GM12878 (cell line): ENCODE results near the gene SDK2. TPM values are rescaled to one million over a fixed set of nuclear protein-coding genes. Genes with fewer than 3 reads are reported as not detected.

Source experiments
- ATAC-seq: fragments of 200-7000 bp; cut with Tn5 transposase; 3 replicates; pipeline ENCODE4 v1.9.1; 2020; ENCODE audit warnings: mild to moderate bottlenecking, moderate library complexity
- BruUV-seq: library from RNA; stranded (reverse); fragments of 400-500 nt; replicated peaks from 2 replicates; lab custom pipeline; 2021; lab: Mats Ljungman, UMichigan
- CTCF ChIA-PET: fragments of 300-600 bp; sonication (Branson Sonifier 250); formaldehyde crosslinking; extraction: SDS; loops from one replicate; lab custom pipeline; 2021; ENCODE audit warnings: inconsistent platforms; lab: Yijun Ruan, JAX
- POLR2A ChIA-PET: fragments of 350-600 bp; formaldehyde crosslinking; extraction: SDS; loops from one replicate; lab custom pipeline; 2021; ENCODE audit warnings: inconsistent platforms; lab: Charles Lee
- RAD21 ChIA-PET: fragments of 300-600 bp; sonication (Branson Sonifier 250); formaldehyde crosslinking; loops from one replicate; lab custom pipeline; 2023; ENCODE audit warnings: antibody characterized with exemption; ENCODE audit not compliant: unreplicated experiment; lab: Charles Lee
- SMC1A ChIA-PET: fragments of 300-600 bp; sonication (Branson Sonifier 250); formaldehyde crosslinking; loops from one replicate; lab custom pipeline; 2023; ENCODE audit not compliant: unreplicated experiment, uncharacterized antibody; lab: Charles Lee
- DNase-seq: peaks from one replicate; pipeline ENCODE4 v3.0.0-alpha.2; 2011; ENCODE audit warnings: low read depth, low spot score
- FAIRE-seq: peaks from 3 replicates; lab custom pipeline; 2011; peaks lifted over from hg19 to GRCh38; lab: Jason Lieb, UNC
- H2AFZ ChIP-seq: 2 replicates; pipeline ENCODE4 v1.6.0; 2011; ENCODE audit warnings: low read depth, low read length, control low read depth; ENCODE audit not compliant: control insufficient read depth
- H3K27ac ChIP-seq: 2 replicates; pipeline ENCODE4 v1.5.1; 2011; ENCODE audit warnings: control low read depth; ENCODE audit not compliant: control insufficient read depth, insufficient read depth
- H3K27me3 ChIP-seq, 2 experiments: replicated peaks in 1 of 2; 2 replicates each; pipeline versions ENCODE4 v1.6.0 to v1.6.1; 2011; ENCODE audit warnings: low read length in 1 of 2; ENCODE audit not compliant: control insufficient read depth in 2 of 2, insufficient read depth in 2 of 2
- H3K36me3 ChIP-seq, 2 experiments: 2 replicates each; pipeline ENCODE4 v1.5.1; 2011; ENCODE audit warnings: low read length in 1 of 2; ENCODE audit not compliant: control insufficient read depth in 2 of 2, insufficient read depth in 2 of 2
- H3K4me1 ChIP-seq: 2 replicates; pipeline ENCODE4 v1.6.1; 2011; ENCODE audit warnings: mild to moderate bottlenecking, low read length, moderate library complexity, mixed read lengths; ENCODE audit not compliant: control insufficient read depth, insufficient read depth
- H3K4me2 ChIP-seq: 2 replicates; pipeline ENCODE4 v1.6.0; 2011; ENCODE audit warnings: control low read depth; ENCODE audit not compliant: control insufficient read depth, insufficient read depth
- H3K4me3 ChIP-seq: fragments of 200-600 bp; sonication (generic); 2 replicates; pipeline ENCODE4 v1.5.1; 2016
- H3K79me2 ChIP-seq: 2 replicates; pipeline ENCODE4 v1.6.0; 2011; ENCODE audit warnings: low read length; ENCODE audit not compliant: control insufficient read depth, insufficient read depth
- H3K9ac ChIP-seq: 2 replicates; pipeline ENCODE4 v1.8.0; 2011; ENCODE audit warnings: low read length, control low read depth, mixed read lengths; ENCODE audit not compliant: control insufficient read depth, insufficient read depth
- H3K9me3 ChIP-seq: replicated peaks from 3 replicates; pipeline ENCODE4 v1.5.1; 2011; ENCODE audit warnings: mild to moderate bottlenecking, low read length; ENCODE audit not compliant: control insufficient read depth, insufficient read depth
- H4K20me1 ChIP-seq: 2 replicates; pipeline ENCODE4 v1.6.0; 2011; ENCODE audit not compliant: control insufficient read depth, insufficient read depth
- CBX5 ChIP-seq: sonication (generic); IDR thresholded peaks from 2 replicates; pipeline ENCODE4 v1.6.1; 2016; ENCODE audit warnings: low read depth, moderate library complexity, mild to moderate bottlenecking, inconsistent platforms
- CEBPB ChIP-seq, 2 experiments: fragments of 150-350 bp in 1 of 2; IDR thresholded peaks; 2 replicates each; pipeline ENCODE4 v1.6.1; 2012 to 2014; ENCODE audit warnings: low read depth in 2 of 2, low read length in 2 of 2, borderline replicate concordance in 1 of 2, inconsistent platforms in 1 of 2
- LARP7 ChIP-seq: fragments of 450-650 bp; IDR thresholded peaks from 2 replicates; pipeline ENCODE4 v1.6.1; 2017; ENCODE audit warnings: mild to moderate bottlenecking
- MXI1 ChIP-seq: fragments of 150-350 bp; IDR thresholded peaks from 2 replicates; pipeline ENCODE4 v1.6.1; 2011; ENCODE audit warnings: low read depth, mild to moderate bottlenecking, inconsistent platforms, low read length, improper control_type of control experiment
- MYC ChIP-seq: IDR thresholded peaks from 2 replicates; pipeline ENCODE4 v1.6.1; 2011; ENCODE audit warnings: mild to moderate bottlenecking, low read length, moderate library complexity, inconsistent platforms; ENCODE audit not compliant: insufficient read depth, insufficient replicate concordance, insufficient read length, severe bottlenecking
- NFIC ChIP-seq: IDR thresholded peaks from 2 replicates; pipeline ENCODE4 v1.6.1; 2012; ENCODE audit warnings: low read depth, mild to moderate bottlenecking, inconsistent platforms, low read length, moderate library complexity
- PML ChIP-seq: IDR thresholded peaks from 2 replicates; pipeline ENCODE4 v1.6.1; 2012; ENCODE audit warnings: low read length, inconsistent platforms
- POLR2AphosphoS5 ChIP-seq: IDR thresholded peaks from 2 replicates; pipeline ENCODE4 v1.6.1; 2011; ENCODE audit warnings: mild to moderate bottlenecking, low read length, inconsistent platforms
- SPI1 ChIP-seq: IDR thresholded peaks from 2 replicates; pipeline ENCODE4 v1.6.1; 2011; ENCODE audit warnings: low read depth, mild to moderate bottlenecking, low read length, moderate library complexity, borderline replicate concordance; ENCODE audit not compliant: insufficient read depth
- SREBF2 ChIP-seq: IDR thresholded peaks from 2 replicates; pipeline ENCODE4 v1.6.1; 2012; ENCODE audit warnings: mild to moderate bottlenecking, low read length
- TARDBP ChIP-seq: IDR thresholded peaks from 2 replicates; pipeline ENCODE4 v1.6.1; 2016; ENCODE audit warnings: borderline replicate concordance
- WRNIP1 ChIP-seq: IDR thresholded peaks from 2 replicates; pipeline ENCODE4 v1.6.1; 2011; ENCODE audit warnings: low read depth, low read length, improper control_type of control experiment, borderline replicate concordance
- ZNF274 ChIP-seq: IDR thresholded peaks from one replicate; pipeline ENCODE4 v1.8.0; 2011; ENCODE audit not compliant: insufficient read length, insufficient read depth
- whole genome bisulfite sequencing: methylation state at CpG from one replicate; pipeline ENCODE4 v1.1.6; 2016; ENCODE audit warnings: low lambda C conversion rate; ENCODE audit not compliant: insufficient replicate concordance, insufficient coverage; ENCODE audit errors: missing lambda C conversion rate; 5-methylcytosine and 5-hydroxymethylcytosine counted together
- in situ Hi-C: fragments of 300-500 bp; cut with MboI; formaldehyde crosslinking; loops from 9 replicates; pipeline ENCODE4 v1.14.3; 2018; ENCODE audit warnings: mixed read lengths
- intact Hi-C: fragments of 100-400 bp; cut with micrococcal nuclease; formaldehyde crosslinking; loops from one replicate; pipeline ENCODE4 v1.14.2; 2022; ENCODE audit not compliant: unreplicated experiment
- polyA plus RNA-seq, 11 experiments: library from polyadenylated mRNA; depleted of rRNA in 4 of 11; unstranded in 6 of 11; stranded (reverse) in 5 of 11; fragments of >200 nt; fragmentation: Nextera tagmentation in 4 of 11; fragmentation: Illumina TruSeq in 1 of 11; extraction: Ambion mirVana in 4 of 11; extraction: Trizol in 1 of 11; gene quantifications; 1 replicate in 1 of 11; 2 replicates in 10 of 11; pipeline versions ENCODE4 v1.2.1 to v1.2.3, GENCODE V29; 2011 to 2016; ENCODE audit warnings: inconsistent platforms in 2 of 11, missing spikeins in 2 of 11, low read depth in 1 of 11
- total RNA-seq, 4 experiments: library from RNA; depleted of rRNA in 3 of 4; stranded (reverse); fragments of >200 nt in 3 of 4; fragmentation: Illumina TruSeq in 1 of 4; extraction: Trizol in 1 of 4; gene quantifications; 2 replicates each; pipeline versions ENCODE4 v1.2.1 to v1.2.3, GENCODE V29; 2013 to 2021
- TF ChIP-seq, protein P1 (sequence below): fragments of 450-650 bp; formaldehyde crosslinking; IDR thresholded peaks from 2 replicates; pipeline ENCODE4 v1.4.0; 2020; ENCODE audit warnings: mild to moderate bottlenecking, moderate library complexity

Gene SDK2
- total and polyA plus RNA-seq, 10 of the 15 experiments (the other 5 are each of a cell fraction or from before 2014, with no cell fraction given) = 0.03 to 0.08 (median 0.03) TPM; not detected in 7

DNA sequence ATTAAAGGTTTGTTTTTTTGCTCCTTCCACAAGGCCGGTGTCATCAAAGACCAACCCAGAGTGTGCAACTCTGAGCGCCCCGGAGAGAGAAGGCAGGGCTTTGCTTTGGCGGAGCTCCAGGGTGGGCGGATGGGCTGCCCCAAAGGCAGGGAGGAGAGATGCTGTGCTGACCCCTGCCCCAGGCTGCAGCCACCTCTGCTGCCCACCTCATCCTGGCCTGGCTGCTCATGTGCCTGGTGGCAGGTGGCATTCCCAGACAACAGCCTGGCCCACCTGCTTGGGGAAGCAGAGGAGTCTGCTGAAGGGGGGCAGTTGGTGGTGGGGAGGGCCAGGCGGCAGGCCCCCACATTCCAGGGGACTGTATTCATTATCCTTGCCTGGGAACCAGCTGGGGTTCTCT is 122.1 kb downstream of the SDK2 start:
- H4K20me1 ChIP-seq = no peaks in the 10 kb centered on the region
- ChIA-PET CTCF (no interaction called here), RAD21 (no interaction called here), SMC1A (no interaction called here), POLR2A (no interaction called here)
- no peak overlapping the region for H3K9ac ChIP-seq
- intact Hi-C loops = no loop called here
- TF ChIP-seq ZNF274 (no peak), TARDBP (no peak), POLR2AphosphoS5 (no peak), LARP7 (no peak), MYC (no peak), SPI1 (no peak), WRNIP1 (no peak), CEBPB (IDR thresholded peaks at IDR 0.05; ENCODE audit: borderline replicate concordance in 1 of 2, low read depth in 2 of 2, low read length in 2 of 2) (no peak)
- no peak overlapping the region for H2AFZ ChIP-seq
- H3K4me1 ChIP-seq = no peaks in the 10 kb centered on the region
- WGBS = 59% methylated on average over 6 of the region's 6 CpGs
- BruUV-seq = no TSS peak
- H3K27ac ChIP-seq = no peak overlapping the region
- H3K4me3 ChIP-seq = no peak overlapping the region
- DNase-seq = no peak
- H3K36me3 ChIP-seq = no peaks in the 10 kb centered on the region
- H3K27me3 ChIP-seq = peaks cover 0 to 5% of the 10 kb centered on the region in 2 experiments; a peak in 2 of 4 replicates
- in situ Hi-C loops = no loop called here
- no peak overlapping the region for H3K4me2 ChIP-seq
- H3K9me3 ChIP-seq = no peaks in the 10 kb centered on the region
- ATAC-seq = no peak
- H3K79me2 ChIP-seq = no peaks in the 10 kb centered on the region
- FAIRE-seq = no peak

DNA sequence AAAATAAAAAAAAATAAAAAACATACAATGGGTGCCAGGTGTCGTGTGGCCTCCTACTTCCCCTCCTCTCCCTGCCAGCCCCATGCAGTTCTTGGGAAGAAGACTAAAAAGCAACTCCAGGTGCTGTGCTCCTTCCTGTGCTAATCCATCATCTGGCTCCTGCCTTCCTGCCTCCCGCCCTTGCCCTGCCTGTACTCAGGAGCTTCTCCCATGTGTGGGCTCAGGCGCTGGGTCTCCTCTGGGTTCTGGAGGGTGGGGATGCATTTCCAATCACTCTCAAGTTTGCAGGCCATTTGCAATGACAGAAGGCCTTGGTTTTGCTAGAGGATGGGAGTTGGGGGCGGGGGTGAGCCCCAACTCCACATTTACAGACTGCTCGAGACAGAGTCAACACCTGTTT is 122.9 kb downstream of the SDK2 start:
- POLR2A ChIA-PET = interaction anchor here (0.6 kb wide), 1 partner anchor 18 kb away, joined by 3 read pairs; no protein-coding TSS in a partner anchor
- TF ChIP-seq MXI1 (no peak), CBX5 (no peak), NFIC (no peak), PML (no peak), SREBF2 (no peak)
- TF ChIP-seq, protein P1, sequence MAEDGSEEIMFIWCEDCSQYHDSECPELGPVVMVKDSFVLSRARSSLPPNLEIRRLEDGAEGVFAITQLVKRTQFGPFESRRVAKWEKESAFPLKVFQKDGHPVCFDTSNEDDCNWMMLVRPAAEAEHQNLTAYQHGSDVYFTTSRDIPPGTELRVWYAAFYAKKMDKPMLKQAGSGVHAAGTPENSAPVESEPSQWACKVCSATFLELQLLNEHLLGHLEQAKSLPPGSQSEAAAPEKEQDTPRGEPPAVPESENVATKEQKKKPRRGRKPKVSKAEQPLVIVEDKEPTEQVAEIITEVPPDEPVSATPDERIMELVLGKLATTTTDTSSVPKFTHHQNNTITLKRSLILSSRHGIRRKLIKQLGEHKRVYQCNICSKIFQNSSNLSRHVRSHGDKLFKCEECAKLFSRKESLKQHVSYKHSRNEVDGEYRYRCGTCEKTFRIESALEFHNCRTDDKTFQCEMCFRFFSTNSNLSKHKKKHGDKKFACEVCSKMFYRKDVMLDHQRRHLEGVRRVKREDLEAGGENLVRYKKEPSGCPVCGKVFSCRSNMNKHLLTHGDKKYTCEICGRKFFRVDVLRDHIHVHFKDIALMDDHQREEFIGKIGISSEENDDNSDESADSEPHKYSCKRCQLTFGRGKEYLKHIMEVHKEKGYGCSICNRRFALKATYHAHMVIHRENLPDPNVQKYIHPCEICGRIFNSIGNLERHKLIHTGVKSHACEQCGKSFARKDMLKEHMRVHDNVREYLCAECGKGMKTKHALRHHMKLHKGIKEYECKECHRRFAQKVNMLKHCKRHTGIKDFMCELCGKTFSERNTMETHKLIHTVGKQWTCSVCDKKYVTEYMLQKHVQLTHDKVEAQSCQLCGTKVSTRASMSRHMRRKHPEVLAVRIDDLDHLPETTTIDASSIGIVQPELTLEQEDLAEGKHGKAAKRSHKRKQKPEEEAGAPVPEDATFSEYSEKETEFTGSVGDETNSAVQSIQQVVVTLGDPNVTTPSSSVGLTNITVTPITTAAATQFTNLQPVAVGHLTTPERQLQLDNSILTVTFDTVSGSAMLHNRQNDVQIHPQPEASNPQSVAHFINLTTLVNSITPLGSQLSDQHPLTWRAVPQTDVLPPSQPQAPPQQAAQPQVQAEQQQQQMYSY (CRISPR knock-in tag) = no peak

More for the DNA sequence above, 122.9 kb downstream of the SDK2 start:
- no peaks in the 10 kb centered on the region for H3K9me3 ChIP-seq
- FAIRE-seq (no peak), ATAC-seq (no peak), DNase-seq (no peak)
- no peaks in the 10 kb centered on the region for H3K36me3 ChIP-seq
- H3K4me2 ChIP-seq = no peak overlapping the region
- BruUV-seq = no TSS peak
- H3K4me1 ChIP-seq = no peaks in the 10 kb centered on the region
- peaks cover 0 to 5% of the 10 kb centered on the region in 2 experiments; a peak in 2 of 4 replicates for H3K27me3 ChIP-seq
- intact Hi-C loops (no loop called here), in situ Hi-C loops (no loop called here)
- no peak overlapping the region for H3K27ac ChIP-seq
- ChIA-PET SMC1A (no interaction called here), CTCF (no interaction called here), RAD21 (no interaction called here)
- H2AFZ ChIP-seq = no peak overlapping the region
- H3K4me3 ChIP-seq = no peak overlapping the region
- no peaks in the 10 kb centered on the region for H3K79me2 ChIP-seq
- WGBS = 20% methylated on average over 5 of the region's 5 CpGs
- no peaks in the 10 kb centered on the region for H4K20me1 ChIP-seq
- no peak overlapping the region for H3K9ac ChIP-seq
